ENCODE data around the gene IRF3.

IRF3 gene

GRCh38 chr19:49613374-49613773, 52.3 kb downstream of the IRF3 start:
- TF ChIP-seq, protein P1, sequence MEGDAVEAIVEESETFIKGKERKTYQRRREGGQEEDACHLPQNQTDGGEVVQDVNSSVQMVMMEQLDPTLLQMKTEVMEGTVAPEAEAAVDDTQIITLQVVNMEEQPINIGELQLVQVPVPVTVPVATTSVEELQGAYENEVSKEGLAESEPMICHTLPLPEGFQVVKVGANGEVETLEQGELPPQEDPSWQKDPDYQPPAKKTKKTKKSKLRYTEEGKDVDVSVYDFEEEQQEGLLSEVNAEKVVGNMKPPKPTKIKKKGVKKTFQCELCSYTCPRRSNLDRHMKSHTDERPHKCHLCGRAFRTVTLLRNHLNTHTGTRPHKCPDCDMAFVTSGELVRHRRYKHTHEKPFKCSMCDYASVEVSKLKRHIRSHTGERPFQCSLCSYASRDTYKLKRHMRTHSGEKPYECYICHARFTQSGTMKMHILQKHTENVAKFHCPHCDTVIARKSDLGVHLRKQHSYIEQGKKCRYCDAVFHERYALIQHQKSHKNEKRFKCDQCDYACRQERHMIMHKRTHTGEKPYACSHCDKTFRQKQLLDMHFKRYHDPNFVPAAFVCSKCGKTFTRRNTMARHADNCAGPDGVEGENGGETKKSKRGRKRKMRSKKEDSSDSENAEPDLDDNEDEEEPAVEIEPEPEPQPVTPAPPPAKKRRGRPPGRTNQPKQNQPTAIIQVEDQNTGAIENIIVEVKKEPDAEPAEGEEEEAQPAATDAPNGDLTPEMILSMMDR (conservative IDR thresholded peaks at IDR 0.05; ENCODE audit: low read length), result no peak
- DNase-seq (ENCODE audit: low read depth), result no peak
- H3K4me3 ChIP-seq (ENCODE audit: low read length), result no peak overlapping the region

All from AG10803 (cell line).